SK-N-SH treated with all-trans-retinoic acid at 6 μM for 48 hours (cell line): ENCODE measurements around the gene PYY.

ENCODE experiments used
- ATAC-seq: fragments of 200-7000 bp; cut with Tn5 transposase; 3 replicates; pipeline ENCODE4 v1.9.1; 2020; ENCODE audit warnings: mild to moderate bottlenecking, moderate library complexity
- ARNTL ChIP-seq: fragments of 450-650 bp; formaldehyde crosslinking; IDR thresholded peaks from 2 replicates; pipeline ENCODE4 v1.5.0; 2020; ENCODE audit warnings: low read depth, mild to moderate bottlenecking, moderate library complexity, borderline replicate concordance
- BACH2 ChIP-seq: fragments of 250-450 bp; sonication (Bioruptor Pico); IDR thresholded peaks from 2 replicates; pipeline ENCODE4 v1.9.0; 2021; ENCODE audit warnings: mild to moderate bottlenecking, borderline replicate concordance
- CSDC2 ChIP-seq: fragments of 250-450 bp; sonication (Bioruptor Pico); IDR thresholded peaks from 2 replicates; pipeline ENCODE4 v1.5.0; 2020; ENCODE audit warnings: mild to moderate bottlenecking, moderate library complexity
- CSRNP3 ChIP-seq: fragments of 250-450 bp; sonication (Bioruptor Pico); IDR thresholded peaks from 2 replicates; pipeline ENCODE4 v1.5.1; 2021; ENCODE audit warnings: mild to moderate bottlenecking, moderate library complexity
- ESRRG ChIP-seq: fragments of 250-450 bp; sonication (Bioruptor Pico); IDR thresholded peaks from 2 replicates; pipeline ENCODE4 v1.6.1; 2021; ENCODE audit warnings: mild to moderate bottlenecking
- GLIS3 ChIP-seq: fragments of 250-450 bp; sonication (Bioruptor Pico); IDR thresholded peaks from 2 replicates; pipeline ENCODE4 v1.5.0; 2020; ENCODE audit warnings: mild to moderate bottlenecking, moderate library complexity
- ISL1 ChIP-seq: fragments of 250-450 bp; sonication (Bioruptor Pico); IDR thresholded peaks from 2 replicates; pipeline ENCODE4 v2.1.2; 2022; ENCODE audit warnings: mild to moderate bottlenecking, moderate library complexity
- OSR1 ChIP-seq: fragments of 250-450 bp; sonication (Bioruptor Pico); IDR thresholded peaks from 2 replicates; pipeline ENCODE4 v1.8.0; 2022; ENCODE audit warnings: moderate library complexity, mild to moderate bottlenecking, inconsistent platforms
- PATZ1 ChIP-seq: fragments of 250-450 bp; sonication (Bioruptor Pico); IDR thresholded peaks from 2 replicates; pipeline ENCODE4 v1.8.0; 2020; ENCODE audit warnings: mild to moderate bottlenecking, moderate library complexity, borderline replicate concordance
- PPARA ChIP-seq: fragments of 250-450 bp; sonication (Bioruptor Pico); IDR thresholded peaks from 2 replicates; pipeline ENCODE4 v1.5.0; 2020; ENCODE audit warnings: mild to moderate bottlenecking, borderline replicate concordance
- RARB ChIP-seq: fragments of 250-450 bp; sonication (Bioruptor Pico); IDR thresholded peaks from 2 replicates; pipeline ENCODE4 v1.8.0; 2021; ENCODE audit warnings: mild to moderate bottlenecking, moderate library complexity
- TCF4 ChIP-seq: fragments of 250-450 bp; sonication (Bioruptor Pico); IDR thresholded peaks from 2 replicates; pipeline ENCODE4 v1.8.0; 2021; ENCODE audit warnings: mild to moderate bottlenecking, moderate library complexity, borderline replicate concordance
- TOX ChIP-seq: fragments of 250-450 bp; sonication (Bioruptor Pico); IDR thresholded peaks from 2 replicates; pipeline ENCODE4 v1.8.0; 2021; ENCODE audit warnings: mild to moderate bottlenecking, moderate library complexity, borderline replicate concordance
- TSHZ2 ChIP-seq: fragments of 250-450 bp; sonication (Bioruptor Pico); IDR thresholded peaks from 2 replicates; pipeline ENCODE4 v1.5.0; 2020; ENCODE audit warnings: mild to moderate bottlenecking, moderate library complexity
- ZC3H10 ChIP-seq: fragments of 250-450 bp; sonication (Bioruptor Pico); IDR thresholded peaks from 2 replicates; pipeline ENCODE4 v1.5.1; 2021; ENCODE audit warnings: mild to moderate bottlenecking, moderate library complexity
- ZFP3 ChIP-seq: fragments of 250-450 bp; sonication (Bioruptor Pico); IDR thresholded peaks from 2 replicates; pipeline ENCODE4 v1.5.0; 2020; ENCODE audit warnings: mild to moderate bottlenecking, moderate library complexity
- ZFP30 ChIP-seq: fragments of 450-650 bp; formaldehyde crosslinking; IDR thresholded peaks from 2 replicates; pipeline ENCODE4 v1.5.0; 2022; ENCODE audit warnings: mild to moderate bottlenecking, moderate library complexity
- ZNF565 ChIP-seq: fragments of 450-650 bp; formaldehyde crosslinking; conservative IDR thresholded peaks from 2 replicates; pipeline ENCODE4 v1.5.0; 2020; ENCODE audit warnings: low read depth, mild to moderate bottlenecking, moderate library complexity
- ZNF70 ChIP-seq: fragments of 450-650 bp; formaldehyde crosslinking; IDR thresholded peaks from 2 replicates; pipeline ENCODE4 v1.5.0; 2020; ENCODE audit warnings: mild to moderate bottlenecking, moderate library complexity
- ZNF8 ChIP-seq: fragments of 450-650 bp; formaldehyde crosslinking; IDR thresholded peaks from 2 replicates; pipeline ENCODE4 v1.5.0; 2020; ENCODE audit warnings: mild to moderate bottlenecking, moderate library complexity

Gene PYY

GRCh38 chr17:43995150-43995471, 41.4 kb upstream of the PYY start:
- no peak for ATAC-seq
- TF ChIP-seq ZFP30 (CRISPR knock-in tag) (no peak), CSDC2 (CRISPR knock-in tag) (no peak), ARNTL (no peak), TSHZ2 (CRISPR knock-in tag) (no peak), TCF4 (CRISPR knock-in tag) (no peak), ZNF565 (CRISPR knock-in tag) (no peak), ESRRG (CRISPR knock-in tag) (no peak), GLIS3 (CRISPR knock-in tag) (no peak), ZFP3 (CRISPR knock-in tag) (no peak), ISL1 (CRISPR knock-in tag) (no peak), BACH2 (CRISPR knock-in tag) (no peak), ZC3H10 (no peak), PATZ1 (CRISPR knock-in tag) (no peak), ZNF70 (CRISPR knock-in tag) (no peak), RARB (CRISPR knock-in tag) (no peak), TOX (CRISPR knock-in tag) (no peak), CSRNP3 (CRISPR knock-in tag) (no peak), OSR1 (CRISPR knock-in tag) (no peak), ZNF8 (no peak)
- TF ChIP-seq, all 23 proteins: peak for 0

- ATAC-seq = peak; percentile 92
- no peak for TF ChIP-seq ZC3H10
Observed at GRCh38 chr17:43994272-43995149, 40.8 kb upstream of the PYY start.

GRCh38 chr17:43992641-43993040, 38.9 kb upstream of the PYY start:
- TF ChIP-seq OSR1 (CRISPR knock-in tag) = no peak
- no peak for TF ChIP-seq CSRNP3 (CRISPR knock-in tag)
- TF ChIP-seq TOX (CRISPR knock-in tag) = no peak
- TF ChIP-seq ESRRG (CRISPR knock-in tag) = no peak
- no peak for TF ChIP-seq TSHZ2 (CRISPR knock-in tag)
- TF ChIP-seq ZNF8 = no peak
- TF ChIP-seq ISL1 (CRISPR knock-in tag) = no peak
- no peak for TF ChIP-seq BACH2 (CRISPR knock-in tag)
- TF ChIP-seq ZNF565 (CRISPR knock-in tag) = no peak
- TF ChIP-seq ZNF70 (CRISPR knock-in tag) = no peak
- TF ChIP-seq ZC3H10 = no peak
- TF ChIP-seq PPARA (CRISPR knock-in tag) = no peak
- ATAC-seq = no peak
